T-helper 2 cell treated with Interferon-gamma antibody and Interleukin-4, amounts not matched to agents 5 μg/mL and 100 μg/mL, for 36 hours (primary cell): ENCODE data around the gene MBOAT1.
A peak's percentile ranks its signal among the peaks of the same experiment; 100 is the strongest.

ENCODE experiments used
- DNase-seq: peaks from one replicate; pipeline ENCODE4 v3.0.0; 2021; ENCODE audit warnings: low spot score
- H3K27ac Mint-ChIP-seq: one replicate; pipeline ENCODE4 v1.8.0; 2021; ENCODE audit warnings: mild to moderate bottlenecking, mixed read lengths
- H3K27me3 Mint-ChIP-seq: one replicate; pipeline ENCODE4 v1.8.0; 2021; ENCODE audit warnings: low read depth, mixed read lengths
- H3K36me3 Mint-ChIP-seq: one replicate; pipeline ENCODE4 v1.8.0; 2021; ENCODE audit warnings: low read depth, mixed read lengths
- H3K4me1 Mint-ChIP-seq: one replicate; pipeline ENCODE4 v1.8.0; 2021; ENCODE audit warnings: low read depth, mixed read lengths
- H3K4me3 Mint-ChIP-seq: one replicate; pipeline ENCODE4 v1.8.0; 2022; ENCODE audit warnings: mild to moderate bottlenecking, moderate library complexity, mixed read lengths
- H3K9me3 Mint-ChIP-seq: one replicate; pipeline ENCODE4 v1.8.0; 2021; ENCODE audit warnings: mixed read lengths

MBOAT1 gene

DNA sequence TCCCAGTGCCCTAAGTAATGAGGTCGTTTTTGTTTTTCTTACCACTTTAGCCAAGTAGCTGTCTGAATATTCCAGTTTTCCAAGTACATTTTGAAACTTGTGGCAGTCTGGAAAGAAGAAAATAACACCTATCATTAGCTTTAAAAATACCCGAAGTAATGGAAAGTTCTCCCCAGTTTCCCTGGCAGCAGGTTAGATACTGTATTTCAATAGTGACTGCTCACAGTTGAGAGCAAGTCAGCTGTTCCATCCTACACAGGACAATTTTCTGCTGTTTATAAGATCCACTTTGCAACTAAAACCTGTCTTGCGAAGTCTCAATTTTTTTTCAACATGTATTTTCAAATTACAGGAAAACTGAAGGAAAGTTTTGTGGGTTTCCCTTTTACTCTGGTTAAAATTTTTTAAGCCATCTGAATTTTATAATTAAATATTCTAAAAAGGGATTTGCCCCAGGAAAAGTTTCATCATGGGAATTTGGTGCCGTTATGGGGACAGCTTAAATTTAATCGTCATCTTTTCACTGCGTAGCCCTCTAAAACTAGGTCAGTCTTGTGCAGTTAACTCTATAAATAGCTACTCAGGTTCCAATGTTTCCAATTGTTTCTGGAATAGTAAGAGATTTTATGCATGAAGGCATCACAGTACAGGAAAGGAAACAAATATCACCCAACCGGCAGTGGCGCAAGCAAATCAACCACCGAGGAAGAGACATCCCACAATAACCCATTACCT, 96.9 kb downstream of the MBOAT1 start:
- Mint-ChIP-seq H3K36me3 (peaks cover 44% of the 10 kb centered on the region), H3K4me1 (peaks cover 4% of the 10 kb centered on the region), H3K9me3 (no peaks in the 10 kb centered on the region)

GRCh38 chr6:20113649-20114224, 98.5 kb downstream of the MBOAT1 start:
- no peaks in the 10 kb centered on the region for H3K27me3 Mint-ChIP-seq
- H3K9me3 Mint-ChIP-seq, result no peaks in the 10 kb centered on the region
- no peak overlapping the region for H3K27ac Mint-ChIP-seq
- peaks cover 46% of the 10 kb centered on the region for H3K36me3 Mint-ChIP-seq
- no peak overlapping the region for H3K4me3 Mint-ChIP-seq
- H3K4me1 Mint-ChIP-seq, result peaks cover 4% of the 10 kb centered on the region
- no peak for DNase-seq

More for the DNA sequence above, 96.9 kb downstream of the MBOAT1 start:
- no peak overlapping the region for H3K4me3 Mint-ChIP-seq
- H3K27ac Mint-ChIP-seq, result no peak overlapping the region
- no peak for DNase-seq
- H3K27me3 Mint-ChIP-seq, result no peaks in the 10 kb centered on the region

DNA sequence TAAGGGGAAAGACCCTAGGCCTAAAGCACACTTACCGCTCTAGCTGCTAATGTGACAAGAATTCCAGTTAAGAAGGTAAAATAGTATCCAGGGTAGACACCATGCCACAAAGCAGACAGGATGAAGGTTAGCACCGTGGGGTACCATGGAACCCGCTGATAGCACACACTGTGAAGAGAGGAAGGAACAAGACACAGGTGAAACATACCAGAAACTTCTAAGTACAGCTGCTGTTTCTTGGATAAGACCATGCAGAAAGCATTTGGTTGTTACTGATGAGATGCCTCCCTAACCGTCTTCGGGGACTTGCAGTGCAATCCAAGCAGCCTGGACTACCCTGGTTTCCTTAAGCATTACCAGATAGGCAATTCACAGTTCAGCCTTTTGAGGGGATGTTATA, 99.4 kb downstream of the MBOAT1 start:
- no peaks in the 10 kb centered on the region for H3K9me3 Mint-ChIP-seq
- H3K36me3 Mint-ChIP-seq, result peaks cover 43% of the 10 kb centered on the region
- H3K4me3 Mint-ChIP-seq, result no peak overlapping the region
- DNase-seq, result no peak
- no peak overlapping the region for H3K27ac Mint-ChIP-seq
- H3K27me3 Mint-ChIP-seq, result no peaks in the 10 kb centered on the region
- H3K4me1 Mint-ChIP-seq, result peaks cover 4% of the 10 kb centered on the region

DNA sequence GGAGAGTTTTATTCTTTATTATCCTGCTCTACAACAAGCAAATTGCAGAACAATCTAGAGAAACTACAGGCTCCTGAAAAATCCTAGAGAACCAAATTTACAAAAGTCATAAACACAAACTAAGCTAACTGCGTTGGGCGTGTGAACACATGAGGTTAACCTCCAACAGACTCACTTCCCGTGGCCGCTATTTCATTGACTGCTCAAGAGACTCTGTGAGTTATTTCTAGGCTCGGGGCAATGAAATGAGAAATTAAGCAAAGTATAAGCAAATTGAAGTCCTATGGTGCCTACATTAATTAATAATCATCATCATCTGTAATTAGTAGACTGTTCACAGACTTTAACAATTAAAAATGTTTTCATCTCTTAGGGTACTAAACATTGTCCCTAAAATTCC, 100.0 kb downstream of the MBOAT1 start:
- DNase-seq, result no peak
- Mint-ChIP-seq H3K9me3 (no peaks in the 10 kb centered on the region), H3K36me3 (peaks cover 42% of the 10 kb centered on the region), H3K4me3 (no peak overlapping the region), H3K27ac (no peak overlapping the region), H3K27me3 (no peaks in the 10 kb centered on the region), H3K4me1 (peaks cover 4% of the 10 kb centered on the region)

DNA sequence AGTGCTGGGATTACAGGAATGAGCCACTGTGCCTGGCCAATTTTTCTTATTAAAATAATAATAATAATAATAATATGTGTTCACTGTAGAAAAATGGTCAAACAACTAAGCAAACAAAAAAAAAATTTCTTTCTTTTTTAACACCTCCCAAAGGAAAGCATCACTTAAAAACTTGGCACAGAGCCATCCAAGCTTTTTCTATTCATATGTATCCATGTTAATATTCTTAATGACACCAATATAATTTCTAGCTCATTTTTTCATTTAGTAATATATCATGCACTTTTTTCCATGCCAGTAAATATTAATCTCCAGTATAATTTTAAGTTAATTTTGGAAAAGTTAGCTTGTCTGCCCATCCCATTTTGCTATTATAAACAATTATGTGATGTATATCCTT, 101.8 kb downstream of the MBOAT1 start:
- no peak overlapping the region for H3K27ac Mint-ChIP-seq
- peaks cover 4% of the 10 kb centered on the region for H3K4me1 Mint-ChIP-seq
- no peaks in the 10 kb centered on the region for H3K9me3 Mint-ChIP-seq
- H3K27me3 Mint-ChIP-seq, result no peaks in the 10 kb centered on the region
- no peak for DNase-seq
- peaks cover 40% of the 10 kb centered on the region for H3K36me3 Mint-ChIP-seq
- no peak overlapping the region for H3K4me3 Mint-ChIP-seq

- Mint-ChIP-seq H3K9me3 (no peaks in the 10 kb centered on the region), H3K36me3 (peaks cover 34% of the 10 kb centered on the region), H3K27me3 (no peaks in the 10 kb centered on the region), H3K27ac (peak overlapping the region; percentile 4), H3K4me1 (peaks cover 4% of the 10 kb centered on the region), H3K4me3 (no peak overlapping the region)
- no peak for DNase-seq
Observed at GRCh38 chr6:20109526-20109925, 102.7 kb downstream of the MBOAT1 start.

DNA sequence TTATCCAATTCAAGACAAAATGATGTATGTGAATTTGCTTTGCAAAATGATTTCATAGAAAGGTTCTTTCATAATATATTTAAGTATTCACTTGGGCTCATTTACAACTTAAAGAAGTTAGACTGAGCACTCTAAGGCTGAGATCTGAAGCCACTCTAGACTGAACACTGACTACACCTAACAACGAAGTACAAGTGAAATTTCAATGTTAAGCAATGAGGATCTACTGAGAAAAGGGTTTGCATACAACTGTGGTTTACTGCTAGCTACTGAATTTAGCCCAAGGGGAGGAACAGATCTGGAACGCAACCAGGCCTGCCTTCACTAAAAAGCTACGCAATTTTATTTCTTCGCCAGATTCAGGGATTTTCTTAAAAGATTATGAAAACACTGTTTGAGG, 106.4 kb downstream of the MBOAT1 start:
- Mint-ChIP-seq H3K27ac (no peak overlapping the region), H3K4me1 (no peaks in the 10 kb centered on the region), H3K4me3 (no peak overlapping the region), H3K27me3 (no peaks in the 10 kb centered on the region), H3K36me3 (peaks cover 31% of the 10 kb centered on the region), H3K9me3 (no peaks in the 10 kb centered on the region)
- DNase-seq, result no peak

DNA sequence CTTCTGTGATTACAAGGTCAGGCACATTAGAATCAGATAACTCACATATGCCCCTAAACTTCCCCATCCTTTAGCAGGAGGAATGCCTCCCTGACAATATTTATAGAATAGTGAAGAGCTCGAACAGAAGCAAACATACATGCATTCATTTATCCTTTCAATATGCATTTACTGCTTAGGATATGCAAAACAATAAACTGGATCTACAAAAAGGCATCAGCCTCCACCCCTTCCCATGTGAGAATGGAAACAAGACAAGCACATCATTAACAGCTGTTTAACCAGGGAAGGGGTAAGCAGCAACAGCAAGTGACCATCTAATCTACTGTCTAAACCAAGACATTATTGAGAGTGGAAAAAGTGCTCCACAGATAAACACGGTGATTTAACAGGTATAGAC, 107.6 kb downstream of the MBOAT1 start:
- H3K9me3 Mint-ChIP-seq, result no peaks in the 10 kb centered on the region
- H3K27ac Mint-ChIP-seq, result no peak overlapping the region
- no peak overlapping the region for H3K4me3 Mint-ChIP-seq
- H3K27me3 Mint-ChIP-seq, result no peaks in the 10 kb centered on the region
- DNase-seq, result no peak
- H3K36me3 Mint-ChIP-seq, result peaks cover 31% of the 10 kb centered on the region
- H3K4me1 Mint-ChIP-seq, result no peaks in the 10 kb centered on the region

DNA sequence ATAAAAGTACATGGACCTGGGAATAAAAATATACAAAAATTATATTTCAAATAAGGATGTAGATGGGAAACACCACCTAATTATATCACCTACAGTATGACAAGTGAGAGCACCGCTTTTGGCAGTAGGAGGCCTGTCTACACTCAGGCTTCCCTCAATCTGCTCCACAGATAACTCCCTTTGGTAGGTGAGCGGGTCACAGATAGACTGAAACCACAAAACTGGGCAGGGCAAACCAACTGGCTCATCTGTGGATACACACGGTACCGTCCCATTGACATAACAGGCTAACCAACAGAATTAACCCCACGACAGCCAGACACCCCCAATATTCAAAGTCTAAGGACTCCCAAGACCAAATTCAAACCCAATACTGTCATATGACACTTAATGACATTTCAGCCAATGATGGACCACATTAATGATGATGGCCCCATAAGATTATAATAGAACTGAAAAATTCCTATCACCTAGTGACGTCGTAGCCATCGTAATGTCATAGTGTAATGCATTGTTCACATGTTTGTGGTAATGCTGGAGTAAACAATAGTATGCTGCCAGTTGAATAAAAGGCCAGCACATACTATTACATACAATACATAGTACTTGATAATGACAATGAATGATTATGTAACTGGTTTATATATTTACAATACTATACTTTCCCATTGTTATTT, 109.7 kb downstream of the MBOAT1 start:
- DNase-seq, result no peak
- no peaks in the 10 kb centered on the region for H3K9me3 Mint-ChIP-seq
- H3K27me3 Mint-ChIP-seq, result no peaks in the 10 kb centered on the region
- H3K4me3 Mint-ChIP-seq, result no peak overlapping the region
- H3K27ac Mint-ChIP-seq, result no peak overlapping the region
- no peaks in the 10 kb centered on the region for H3K4me1 Mint-ChIP-seq
- peaks cover 22% of the 10 kb centered on the region for H3K36me3 Mint-ChIP-seq

DNA sequence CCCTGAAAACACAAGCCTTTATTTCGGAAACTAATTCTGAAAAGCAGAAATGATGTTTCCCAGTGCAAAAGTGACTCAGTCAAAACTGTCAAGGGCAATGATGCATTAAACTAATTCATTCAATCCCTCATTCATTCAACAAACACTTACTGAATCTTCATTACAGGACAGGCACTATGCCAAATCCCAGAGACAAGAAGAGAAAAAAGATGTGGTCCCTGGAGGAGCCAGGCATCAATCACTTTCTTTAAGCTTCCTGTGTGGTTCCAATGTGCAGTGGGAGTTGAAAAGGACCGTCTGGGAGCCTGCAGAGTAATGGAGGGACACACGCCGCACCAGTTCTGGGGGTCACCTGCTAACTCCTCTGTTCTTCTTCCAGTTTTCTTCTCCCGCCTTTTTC, 113.1 kb downstream of the MBOAT1 start:
- Mint-ChIP-seq H3K36me3 (peaks cover 14% of the 10 kb centered on the region), H3K27me3 (no peaks in the 10 kb centered on the region), H3K9me3 (no peaks in the 10 kb centered on the region), H3K27ac (no peak overlapping the region), H3K4me3 (no peak overlapping the region), H3K4me1 (no peaks in the 10 kb centered on the region)
- DNase-seq, result no peak

DNA sequence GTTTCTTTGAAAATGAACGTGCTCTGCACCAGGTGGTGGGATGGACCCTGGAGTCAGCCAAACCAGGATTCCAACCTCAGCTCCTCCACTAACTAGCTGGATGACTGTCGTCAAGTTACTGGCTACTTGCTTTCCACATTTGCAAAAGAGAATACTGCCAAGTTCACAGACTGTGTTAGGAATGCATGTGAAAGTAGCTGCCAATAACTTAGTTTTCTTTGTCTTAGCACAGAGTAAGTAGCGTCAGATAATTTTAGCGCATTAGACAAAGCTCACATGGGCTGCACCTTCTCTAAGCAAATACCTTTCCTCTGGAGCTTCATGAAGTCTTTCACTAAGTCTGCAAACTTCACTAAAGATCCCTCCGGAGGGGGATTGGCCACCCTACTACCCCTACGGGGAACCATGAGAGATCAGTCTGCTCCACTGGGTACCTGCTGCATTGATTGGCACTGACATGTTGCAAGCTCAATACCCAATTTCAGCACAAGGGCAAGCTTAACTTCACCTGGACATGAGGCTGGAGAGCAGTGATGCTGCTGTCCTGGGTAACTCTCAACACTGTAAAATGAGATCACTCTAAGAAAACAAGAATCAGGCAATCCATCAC, 113.9 kb downstream of the MBOAT1 start:
- Mint-ChIP-seq H3K4me1 (no peaks in the 10 kb centered on the region), H3K27ac (no peak overlapping the region), H3K27me3 (no peaks in the 10 kb centered on the region), H3K36me3 (peaks cover 14% of the 10 kb centered on the region), H3K9me3 (no peaks in the 10 kb centered on the region), H3K4me3 (no peak overlapping the region)
- no peak for DNase-seq

GRCh38 chr6:20096536-20096935, 115.7 kb downstream of the MBOAT1 start:
- Mint-ChIP-seq H3K36me3 (peaks cover 6% of the 10 kb centered on the region), H3K4me3 (no peak overlapping the region), H3K27ac (no peak overlapping the region), H3K4me1 (no peaks in the 10 kb centered on the region), H3K27me3 (no peaks in the 10 kb centered on the region), H3K9me3 (no peaks in the 10 kb centered on the region)
- no peak for DNase-seq

DNA sequence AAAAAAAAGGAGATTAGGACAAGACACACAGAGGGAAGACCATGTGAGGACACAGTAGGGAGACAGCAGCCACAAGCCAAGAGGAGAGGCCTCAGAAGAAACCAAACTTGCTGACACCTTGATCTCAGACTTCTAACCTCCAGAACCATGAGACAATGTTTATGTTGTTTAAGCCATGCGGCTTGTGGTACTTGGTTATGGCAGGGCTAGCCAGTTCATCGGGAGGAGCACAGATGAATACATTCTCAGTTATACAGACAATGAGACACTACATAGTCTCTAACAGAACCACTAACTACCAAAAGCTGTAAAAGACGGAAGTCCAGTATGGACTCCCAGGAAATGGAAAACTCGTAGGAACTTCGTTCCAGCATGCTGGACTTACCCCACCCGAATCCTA, 116.8 kb downstream of the MBOAT1 start:
- Mint-ChIP-seq H3K27ac (no peak overlapping the region), H3K9me3 (no peaks in the 10 kb centered on the region), H3K4me1 (no peaks in the 10 kb centered on the region), H3K27me3 (no peaks in the 10 kb centered on the region), H3K4me3 (no peak overlapping the region), H3K36me3 (peaks cover 2% of the 10 kb centered on the region)
- no peak for DNase-seq

GRCh38 chr6:20092071-20092566, 120.2 kb downstream of the MBOAT1 start:
- no peaks in the 10 kb centered on the region for H3K4me1 Mint-ChIP-seq

More at GRCh38 chr6:20092071-20092566, 120.2 kb downstream of the MBOAT1 start:
- H3K4me3 Mint-ChIP-seq, result no peak overlapping the region
- no peak for DNase-seq
- no peaks in the 10 kb centered on the region for H3K36me3 Mint-ChIP-seq
- no peaks in the 10 kb centered on the region for H3K27me3 Mint-ChIP-seq
- no peak overlapping the region for H3K27ac Mint-ChIP-seq
- peaks cover 3% of the 10 kb centered on the region for H3K9me3 Mint-ChIP-seq
